ENCODE results near the gene POFUT2.

Gene POFUT2

GRCh38 chr21:45244799-45245340 is 42.8 kb downstream of the POFUT2 start:
- DNase-seq: no peak

- no peak for DNase-seq
These were observed 44.1 kb downstream of the POFUT2 start for GRCh38 chr21:45243603-45244002.

- no peak for DNase-seq
These were observed 46.3 kb downstream of the POFUT2 start for GRCh38 chr21:45241357-45241756.

GRCh38 chr21:45237401-45237800 is 50.3 kb downstream of the POFUT2 start:
- DNase-seq: no peak

GRCh38 chr21:45236481-45236880 is 51.2 kb downstream of the POFUT2 start:
- no peak for DNase-seq

- no peak for DNase-seq
These were observed 52.2 kb downstream of the POFUT2 start for GRCh38 chr21:45235488-45235887.

GRCh38 chr21:45234965-45235364 is 52.7 kb downstream of the POFUT2 start:
- no peak for DNase-seq

GRCh38 chr21:45234127-45234526 is 53.6 kb downstream of the POFUT2 start:
- DNase-seq: no peak

GRCh38 chr21:45231705-45232104 is 56.0 kb downstream of the POFUT2 start:
- DNase-seq: no peak

- no peak for DNase-seq
These were observed 58.9 kb downstream of the POFUT2 start for GRCh38 chr21:45228656-45229240.

GRCh38 chr21:45228171-45228641 is 59.5 kb downstream of the POFUT2 start:
- DNase-seq: no peak

GRCh38 chr21:45227735-45228134 is 60.0 kb downstream of the POFUT2 start:
- DNase-seq: no peak

GRCh38 chr21:45226540-45227326 is 61.0 kb downstream of the POFUT2 start:
- no peak for DNase-seq

- no peak for DNase-seq
These were observed 61.9 kb downstream of the POFUT2 start for GRCh38 chr21:45225741-45226327.

GRCh38 chr21:45225041-45225740 is 62.5 kb downstream of the POFUT2 start:
- no peak for DNase-seq

GRCh38 chr21:45224189-45224938 is 63.3 kb downstream of the POFUT2 start:
- no peak for DNase-seq

- DNase-seq: no peak
These were observed 64.2 kb downstream of the POFUT2 start for GRCh38 chr21:45223236-45224185.

- DNase-seq: no peak
These were observed 65.7 kb downstream of the POFUT2 start for GRCh38 chr21:45222001-45222400.

- DNase-seq: no peak
These were observed 66.8 kb downstream of the POFUT2 start for GRCh38 chr21:45220714-45221490.

GRCh38 chr21:45220071-45220481 is 67.6 kb downstream of the POFUT2 start:
- no peak for DNase-seq

Data from NCI-H1092 treated with DMSO at 0.1 percent for 48 hours (cell line).